GM12878 (cell line): ENCODE results near the gene DCLRE1C. TPM values are rescaled to one million over a fixed set of nuclear protein-coding genes. Genes with fewer than 3 reads are reported as not detected.
A peak's percentile ranks its signal among the peaks of the same experiment; 100 is the strongest.

Experiments
- ATAC-seq: fragments of 200-7000 bp; cut with Tn5 transposase; 3 replicates; pipeline ENCODE4 v1.9.1; 2020; ENCODE audit warnings: mild to moderate bottlenecking, moderate library complexity
- BruUV-seq: library from RNA; stranded (reverse); fragments of 400-500 nt; replicated peaks from 2 replicates; lab custom pipeline; 2021; lab: Mats Ljungman, UMichigan
- CTCF ChIA-PET: fragments of 300-600 bp; sonication (Branson Sonifier 250); formaldehyde crosslinking; extraction: SDS; loops from one replicate; lab custom pipeline; 2021; ENCODE audit warnings: inconsistent platforms; lab: Yijun Ruan, JAX
- POLR2A ChIA-PET: fragments of 350-600 bp; formaldehyde crosslinking; extraction: SDS; loops from one replicate; lab custom pipeline; 2021; ENCODE audit warnings: inconsistent platforms; lab: Charles Lee
- RAD21 ChIA-PET: fragments of 300-600 bp; sonication (Branson Sonifier 250); formaldehyde crosslinking; loops from one replicate; lab custom pipeline; 2023; ENCODE audit warnings: antibody characterized with exemption; ENCODE audit not compliant: unreplicated experiment; lab: Charles Lee
- SMC1A ChIA-PET: fragments of 300-600 bp; sonication (Branson Sonifier 250); formaldehyde crosslinking; loops from one replicate; lab custom pipeline; 2023; ENCODE audit not compliant: unreplicated experiment, uncharacterized antibody; lab: Charles Lee
- DNase-seq: peaks from one replicate; pipeline ENCODE4 v3.0.0-alpha.2; 2011; ENCODE audit warnings: low read depth, low spot score
- FAIRE-seq: peaks from 3 replicates; lab custom pipeline; 2011; peaks lifted over from hg19 to GRCh38; lab: Jason Lieb, UNC
- H2AFZ ChIP-seq: 2 replicates; pipeline ENCODE4 v1.6.0; 2011; ENCODE audit warnings: low read depth, low read length, control low read depth; ENCODE audit not compliant: control insufficient read depth
- H3K27ac ChIP-seq: 2 replicates; pipeline ENCODE4 v1.5.1; 2011; ENCODE audit warnings: control low read depth; ENCODE audit not compliant: control insufficient read depth, insufficient read depth
- H3K27me3 ChIP-seq, 2 experiments: replicated peaks in 1 of 2; 2 replicates each; pipeline versions ENCODE4 v1.6.0 to v1.6.1; 2011; ENCODE audit warnings: low read length in 1 of 2; ENCODE audit not compliant: control insufficient read depth in 2 of 2, insufficient read depth in 2 of 2
- H3K36me3 ChIP-seq, 2 experiments: 2 replicates each; pipeline ENCODE4 v1.5.1; 2011; ENCODE audit warnings: low read length in 1 of 2; ENCODE audit not compliant: control insufficient read depth in 2 of 2, insufficient read depth in 2 of 2
- H3K4me1 ChIP-seq: 2 replicates; pipeline ENCODE4 v1.6.1; 2011; ENCODE audit warnings: mild to moderate bottlenecking, low read length, moderate library complexity, mixed read lengths; ENCODE audit not compliant: control insufficient read depth, insufficient read depth
- H3K4me2 ChIP-seq: 2 replicates; pipeline ENCODE4 v1.6.0; 2011; ENCODE audit warnings: control low read depth; ENCODE audit not compliant: control insufficient read depth, insufficient read depth
- H3K4me3 ChIP-seq: fragments of 200-600 bp; sonication (generic); 2 replicates; pipeline ENCODE4 v1.5.1; 2016
- H3K79me2 ChIP-seq: 2 replicates; pipeline ENCODE4 v1.6.0; 2011; ENCODE audit warnings: low read length; ENCODE audit not compliant: control insufficient read depth, insufficient read depth
- H3K9ac ChIP-seq: 2 replicates; pipeline ENCODE4 v1.8.0; 2011; ENCODE audit warnings: low read length, control low read depth, mixed read lengths; ENCODE audit not compliant: control insufficient read depth, insufficient read depth
- H3K9me3 ChIP-seq: replicated peaks from 3 replicates; pipeline ENCODE4 v1.5.1; 2011; ENCODE audit warnings: mild to moderate bottlenecking, low read length; ENCODE audit not compliant: control insufficient read depth, insufficient read depth
- H4K20me1 ChIP-seq: 2 replicates; pipeline ENCODE4 v1.6.0; 2011; ENCODE audit not compliant: control insufficient read depth, insufficient read depth
- ATF7 ChIP-seq: fragments of 450-650 bp; IDR thresholded peaks from 2 replicates; pipeline ENCODE4 v1.6.1; 2016; ENCODE audit warnings: low read depth, mild to moderate bottlenecking
- IKZF2 ChIP-seq, 2 experiments: fragments of 450-650 bp; IDR thresholded peaks; 2 replicates each; pipeline ENCODE4 v1.6.1; 2017; ENCODE audit warnings: mild to moderate bottlenecking in 2 of 2, moderate library complexity in 2 of 2
- MYC ChIP-seq: IDR thresholded peaks from 2 replicates; pipeline ENCODE4 v1.6.1; 2011; ENCODE audit warnings: mild to moderate bottlenecking, low read length, moderate library complexity, inconsistent platforms; ENCODE audit not compliant: insufficient read depth, insufficient replicate concordance, insufficient read length, severe bottlenecking
- NBN ChIP-seq: fragments of 450-650 bp; IDR thresholded peaks from 2 replicates; pipeline ENCODE4 v1.6.1; 2016
- NRF1 ChIP-seq: conservative IDR thresholded peaks from 2 replicates; pipeline ENCODE4 v1.6.1; 2011; ENCODE audit warnings: mild to moderate bottlenecking, low read depth, low read length, improper control_type of control experiment
- RCOR1 ChIP-seq: conservative IDR thresholded peaks from 2 replicates; pipeline ENCODE4 v1.6.1; 2012; ENCODE audit warnings: low read depth, low read length, improper control_type of control experiment
- SUPT20H ChIP-seq: IDR thresholded peaks from 2 replicates; pipeline ENCODE4 v1.6.1; 2011; ENCODE audit warnings: low read depth, mild to moderate bottlenecking, low read length, moderate library complexity, borderline replicate concordance; ENCODE audit not compliant: control insufficient read depth
- TARDBP ChIP-seq: IDR thresholded peaks from 2 replicates; pipeline ENCODE4 v1.6.1; 2016; ENCODE audit warnings: borderline replicate concordance
- YY1 ChIP-seq: IDR thresholded peaks from 2 replicates; pipeline ENCODE4 v1.6.1; 2011; ENCODE audit warnings: low read depth, mild to moderate bottlenecking, low read length
- ZNF24 ChIP-seq: fragments of 450-650 bp; IDR thresholded peaks from 2 replicates; pipeline ENCODE4 v1.6.1; 2017; ENCODE audit warnings: antibody characterized with exemption, mild to moderate bottlenecking
- WGBS: methylation state at CpG from one replicate; pipeline ENCODE4 v1.1.6; 2016; ENCODE audit warnings: low lambda C conversion rate; ENCODE audit not compliant: insufficient replicate concordance, insufficient coverage; ENCODE audit errors: missing lambda C conversion rate; 5-methylcytosine and 5-hydroxymethylcytosine counted together
- in situ Hi-C: fragments of 300-500 bp; cut with MboI; formaldehyde crosslinking; loops from 9 replicates; pipeline ENCODE4 v1.14.3; 2018; ENCODE audit warnings: mixed read lengths
- intact Hi-C: fragments of 100-400 bp; cut with micrococcal nuclease; formaldehyde crosslinking; loops from one replicate; pipeline ENCODE4 v1.14.2; 2022; ENCODE audit not compliant: unreplicated experiment
- polyA plus RNA-seq, 11 experiments: library from polyadenylated mRNA; depleted of rRNA in 4 of 11; unstranded in 6 of 11; stranded (reverse) in 5 of 11; fragments of >200 nt; fragmentation: Nextera tagmentation in 4 of 11; fragmentation: Illumina TruSeq in 1 of 11; extraction: Ambion mirVana in 4 of 11; extraction: Trizol in 1 of 11; gene quantifications; 1 replicate in 1 of 11; 2 replicates in 10 of 11; pipeline versions ENCODE4 v1.2.1 to v1.2.3, GENCODE V29; 2011 to 2016; ENCODE audit warnings: inconsistent platforms in 2 of 11, missing spikeins in 2 of 11, low read depth in 1 of 11
- total RNA-seq, 4 experiments: library from RNA; depleted of rRNA in 3 of 4; stranded (reverse); fragments of >200 nt in 3 of 4; fragmentation: Illumina TruSeq in 1 of 4; extraction: Trizol in 1 of 4; gene quantifications; 2 replicates each; pipeline versions ENCODE4 v1.2.1 to v1.2.3, GENCODE V29; 2013 to 2021
- TF ChIP-seq, protein P1 (sequence below): fragments of 450-650 bp; conservative IDR thresholded peaks from 2 replicates; pipeline ENCODE4 v1.6.1; 2017; ENCODE audit warnings: mild to moderate bottlenecking, moderate library complexity
- TF ChIP-seq, protein P2 (sequence below): fragments of 450-650 bp; IDR thresholded peaks from 2 replicates; pipeline ENCODE4 v1.6.1; 2017; ENCODE audit warnings: antibody characterized with exemption, mild to moderate bottlenecking, moderate library complexity

Gene DCLRE1C
- total and polyA plus RNA-seq, 10 of the 15 experiments (the other 5 are each of a cell fraction or from before 2014, with no cell fraction given), result 15.7 to 43.4 (median 26.0) TPM

GRCh38 chr10:14878266-14879123 is 75.4 kb downstream of the DCLRE1C start, which contains the start of gene SUV39H2 (continued):
- TF ChIP-seq YY1, result peak; percentile 97
- TF ChIP-seq, protein P1, sequence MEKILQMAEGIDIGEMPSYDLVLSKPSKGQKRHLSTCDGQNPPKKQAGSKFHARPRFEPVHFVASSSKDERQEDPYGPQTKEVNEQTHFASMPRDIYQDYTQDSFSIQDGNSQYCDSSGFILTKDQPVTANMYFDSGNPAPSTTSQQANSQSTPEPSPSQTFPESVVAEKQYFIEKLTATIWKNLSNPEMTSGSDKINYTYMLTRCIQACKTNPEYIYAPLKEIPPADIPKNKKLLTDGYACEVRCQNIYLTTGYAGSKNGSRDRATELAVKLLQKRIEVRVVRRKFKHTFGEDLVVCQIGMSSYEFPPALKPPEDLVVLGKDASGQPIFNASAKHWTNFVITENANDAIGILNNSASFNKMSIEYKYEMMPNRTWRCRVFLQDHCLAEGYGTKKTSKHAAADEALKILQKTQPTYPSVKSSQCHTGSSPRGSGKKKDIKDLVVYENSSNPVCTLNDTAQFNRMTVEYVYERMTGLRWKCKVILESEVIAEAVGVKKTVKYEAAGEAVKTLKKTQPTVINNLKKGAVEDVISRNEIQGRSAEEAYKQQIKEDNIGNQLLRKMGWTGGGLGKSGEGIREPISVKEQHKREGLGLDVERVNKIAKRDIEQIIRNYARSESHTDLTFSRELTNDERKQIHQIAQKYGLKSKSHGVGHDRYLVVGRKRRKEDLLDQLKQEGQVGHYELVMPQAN, result peak; percentile 98
- TF ChIP-seq TARDBP, result 0 out of 2 replicates have a peak, but pooled peaks have one; percentile 35
- TF ChIP-seq MYC, result peak; percentile 68
- no peak for TF ChIP-seq ZNF24
- TF ChIP-seq RCOR1, result no peak
- TF ChIP-seq NBN, result peak; percentile 61
- TF ChIP-seq NRF1, result peak; percentile 65
- TF ChIP-seq, all 136 proteins: peak for 50

GRCh38 chr10:14876764-14877163 is 77.1 kb downstream of the DCLRE1C start:
- intact Hi-C loops (loop anchor here (5.0 kb wide), 1 partner anchor 39 kb away; the partner anchor contains the start of genes CDNF, HSPA14 and MSANTD7), in situ Hi-C loops (no loop called here)
- Histone ChIP-seq H3K9ac (peak overlapping the region; percentile 83), H3K4me3 (no peak overlapping the region), H3K27ac (no peak overlapping the region), H3K4me1 (peaks cover 5% of the 10 kb centered on the region; the same call in 1 of the 2 replicates), H3K79me2 (peaks cover 52% of the 10 kb centered on the region), H3K4me2 (peak overlapping the region; percentile 81; the same call in 1 of the 2 replicates), H2AFZ (no peak overlapping the region), H3K36me3 (peaks cover 0 to 3% of the 10 kb centered on the region in 2 experiments; a peak in 1 of 4 replicates), H3K9me3 (no peaks in the 10 kb centered on the region), H4K20me1 (no peaks in the 10 kb centered on the region), H3K27me3 (no peaks in the 10 kb centered on the region)
- ATAC-seq (no peak), DNase-seq (no peak), FAIRE-seq (no peak)
- ChIA-PET RAD21 (interaction anchor here (1.5 to 2.8 kb wide), 2 partner anchors 39 to 95 kb away, joined by 4 to 24 read pairs; partner anchors contain the start of genes CDNF, HSPA14 and MSANTD7), SMC1A (interaction anchor here (1.7 to 5.2 kb wide), 2 partner anchors 13 to 93 kb away, joined by 5 to 19 read pairs; no protein-coding TSS in a partner anchor), CTCF (interaction anchor here (1.5 to 3.1 kb wide), 4 partner anchors 39 to 95 kb away, joined by 5 to 13 read pairs (median 6); partner anchors contain the start of genes CDNF, HSPA14 and MSANTD7), POLR2A (interaction anchor here (2.4 kb wide), 1 partner anchor 78 kb away, joined by 17 read pairs; the partner anchor contains the start of gene DCLRE1C)
- no TSS peak for BruUV-seq
- WGBS, result 97% methylated on average over 9 of the region's 9 CpGs
- TF ChIP-seq ATF7 (no peak), SUPT20H (no peak), IKZF2 (IDR thresholded peaks at IDR 0.05) (no peak)
- TF ChIP-seq, protein P2, sequence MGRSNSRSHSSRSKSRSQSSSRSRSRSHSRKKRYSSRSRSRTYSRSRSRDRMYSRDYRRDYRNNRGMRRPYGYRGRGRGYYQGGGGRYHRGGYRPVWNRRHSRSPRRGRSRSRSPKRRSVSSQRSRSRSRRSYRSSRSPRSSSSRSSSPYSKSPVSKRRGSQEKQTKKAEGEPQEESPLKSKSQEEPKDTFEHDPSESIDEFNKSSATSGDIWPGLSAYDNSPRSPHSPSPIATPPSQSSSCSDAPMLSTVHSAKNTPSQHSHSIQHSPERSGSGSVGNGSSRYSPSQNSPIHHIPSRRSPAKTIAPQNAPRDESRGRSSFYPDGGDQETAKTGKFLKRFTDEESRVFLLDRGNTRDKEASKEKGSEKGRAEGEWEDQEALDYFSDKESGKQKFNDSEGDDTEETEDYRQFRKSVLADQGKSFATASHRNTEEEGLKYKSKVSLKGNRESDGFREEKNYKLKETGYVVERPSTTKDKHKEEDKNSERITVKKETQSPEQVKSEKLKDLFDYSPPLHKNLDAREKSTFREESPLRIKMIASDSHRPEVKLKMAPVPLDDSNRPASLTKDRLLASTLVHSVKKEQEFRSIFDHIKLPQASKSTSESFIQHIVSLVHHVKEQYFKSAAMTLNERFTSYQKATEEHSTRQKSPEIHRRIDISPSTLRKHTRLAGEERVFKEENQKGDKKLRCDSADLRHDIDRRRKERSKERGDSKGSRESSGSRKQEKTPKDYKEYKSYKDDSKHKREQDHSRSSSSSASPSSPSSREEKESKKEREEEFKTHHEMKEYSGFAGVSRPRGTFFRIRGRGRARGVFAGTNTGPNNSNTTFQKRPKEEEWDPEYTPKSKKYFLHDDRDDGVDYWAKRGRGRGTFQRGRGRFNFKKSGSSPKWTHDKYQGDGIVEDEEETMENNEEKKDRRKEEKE, result no peak
